KMS-11 (cell line): ENCODE results near the gene ATP6V1G2.

Experiments used
- H2AFZ ChIP-seq: fragments of 200-600 bp; sonication (generic); 2 replicates; pipeline ENCODE4 v1.6.1; 2016; ENCODE audit warnings: antibody characterized with exemption, mixed run types, low read depth
- H3K27ac ChIP-seq: fragments of 200-600 bp; sonication (generic); 2 replicates; pipeline ENCODE4 v1.6.1; 2016; ENCODE audit warnings: mild to moderate bottlenecking, mixed run types
- H3K27me3 ChIP-seq: fragments of 200-600 bp; sonication (generic); 2 replicates; pipeline ENCODE4 v1.6.1; 2017; ENCODE audit warnings: mild to moderate bottlenecking, low read depth, mixed run types, moderate library complexity; ENCODE audit not compliant: insufficient read depth
- H3K36me3 ChIP-seq: fragments of 200-600 bp; sonication (generic); 2 replicates; pipeline ENCODE4 v1.6.1; 2017; ENCODE audit warnings: mild to moderate bottlenecking, mixed run types; ENCODE audit not compliant: insufficient read depth
- H3K4me1 ChIP-seq: fragments of 200-600 bp; sonication (generic); 2 replicates; pipeline ENCODE4 v1.6.1; 2016; ENCODE audit warnings: mild to moderate bottlenecking, low read depth, mixed run types; ENCODE audit not compliant: poor library complexity, severe bottlenecking
- H3K4me2 ChIP-seq: fragments of 200-600 bp; sonication (generic); 2 replicates; pipeline ENCODE4 v1.7.0; 2016; ENCODE audit warnings: mild to moderate bottlenecking, mixed run types
- H3K4me3 ChIP-seq: fragments of 200-600 bp; sonication (generic); IDR thresholded peaks from 2 replicates; pipeline ENCODE4 v1.6.1; 2017; ENCODE audit warnings: low read depth, low read length, mixed read lengths; ENCODE audit not compliant: insufficient read depth
- H3K79me2 ChIP-seq: fragments of 200-600 bp; sonication (generic); 2 replicates; pipeline ENCODE4 v1.6.1; 2016; ENCODE audit warnings: low read depth, mixed run types; ENCODE audit not compliant: insufficient read depth
- H3K9ac ChIP-seq: fragments of 200-600 bp; sonication (generic); 2 replicates; pipeline ENCODE4 v1.6.1; 2016; ENCODE audit warnings: mild to moderate bottlenecking, mixed run types
- H4K20me1 ChIP-seq: fragments of 200-600 bp; sonication (generic); 2 replicates; pipeline ENCODE4 v1.6.1; 2016; ENCODE audit warnings: mild to moderate bottlenecking, mixed run types; ENCODE audit not compliant: insufficient read depth
- CTCF ChIP-seq: fragments of 200-600 bp; sonication (generic); conservative IDR thresholded peaks from 2 replicates; pipeline ENCODE4 v1.6.1; 2017; ENCODE audit warnings: low read depth, mild to moderate bottlenecking, antibody characterized with exemption, low read length, moderate library complexity, mixed read lengths

ATP6V1G2 gene

GRCh38 chr6:31531771-31532643, 14.4 kb downstream of the ATP6V1G2 start:
- H3K4me2 ChIP-seq: no peak overlapping the region
- TF ChIP-seq CTCF: no peak
- no peaks in the 10 kb centered on the region for H3K27me3 ChIP-seq
- H3K4me1 ChIP-seq: no peaks in the 10 kb centered on the region
- no peak overlapping the region for H3K27ac ChIP-seq
- no peak overlapping the region for H3K4me3 ChIP-seq
- peaks cover 8% of the 10 kb centered on the region; the same call in 1 of the 2 replicates for H3K36me3 ChIP-seq
- H3K79me2 ChIP-seq: peaks cover 13% of the 10 kb centered on the region; the same call in 1 of the 2 replicates
- peaks cover 10% of the 10 kb centered on the region for H4K20me1 ChIP-seq
- no peak overlapping the region for H3K9ac ChIP-seq
- no peak overlapping the region for H2AFZ ChIP-seq

GRCh38 chr6:31531162-31531561, 15.2 kb downstream of the ATP6V1G2 start:
- Histone ChIP-seq H3K27ac (no peak overlapping the region), H2AFZ (no peak overlapping the region), H3K4me3 (no peak overlapping the region), H3K4me1 (no peaks in the 10 kb centered on the region), H3K27me3 (no peaks in the 10 kb centered on the region), H4K20me1 (peaks cover 6% of the 10 kb centered on the region; the same call in 1 of the 2 replicates), H3K36me3 (peaks cover 3% of the 10 kb centered on the region; the same call in 1 of the 2 replicates), H3K9ac (no peak overlapping the region), H3K4me2 (no peak overlapping the region), H3K79me2 (peaks cover 4% of the 10 kb centered on the region; the same call in 1 of the 2 replicates)
- TF ChIP-seq CTCF: no peak

GRCh38 chr6:31530659-31531058, 15.7 kb downstream of the ATP6V1G2 start:
- no peak for TF ChIP-seq CTCF
- peaks cover 2% of the 10 kb centered on the region; the same call in 1 of the 2 replicates for H4K20me1 ChIP-seq
- no peaks in the 10 kb centered on the region; the same call in 1 of the 2 replicates for H3K79me2 ChIP-seq

GRCh38 chr6:31529329-31530150, 16.9 kb downstream of the ATP6V1G2 start:
- H3K4me3 ChIP-seq: no peak overlapping the region
- H3K27ac ChIP-seq: no peak overlapping the region
- H3K4me2 ChIP-seq: no peak overlapping the region
- H4K20me1 ChIP-seq: no peaks in the 10 kb centered on the region
- H3K36me3 ChIP-seq: no peaks in the 10 kb centered on the region
- H3K27me3 ChIP-seq: no peaks in the 10 kb centered on the region
- TF ChIP-seq CTCF: no peak
- H3K9ac ChIP-seq: no peak overlapping the region
- H3K4me1 ChIP-seq: no peaks in the 10 kb centered on the region
- no peaks in the 10 kb centered on the region for H3K79me2 ChIP-seq
- no peak overlapping the region for H2AFZ ChIP-seq

More at GRCh38 chr6:31530659-31531058, 15.7 kb downstream of the ATP6V1G2 start:
- Histone ChIP-seq H3K4me3 (no peak overlapping the region), H3K4me2 (no peak overlapping the region), H3K4me1 (no peaks in the 10 kb centered on the region), H2AFZ (no peak overlapping the region), H3K27me3 (no peaks in the 10 kb centered on the region), H3K9ac (no peak overlapping the region), H3K27ac (no peak overlapping the region), H3K36me3 (no peaks in the 10 kb centered on the region)
